ENCODE measurements around the gene ZNF649. TPM values are rescaled to one million over a fixed set of nuclear protein-coding genes. Genes with fewer than 3 reads are reported as not detected.

Gene ZNF649
- total RNA-seq, result 10 to 100 TPM in 1 of 2 donors, 1 to 10 TPM in 1; 8.3 to 11.4 TPM

DNA sequence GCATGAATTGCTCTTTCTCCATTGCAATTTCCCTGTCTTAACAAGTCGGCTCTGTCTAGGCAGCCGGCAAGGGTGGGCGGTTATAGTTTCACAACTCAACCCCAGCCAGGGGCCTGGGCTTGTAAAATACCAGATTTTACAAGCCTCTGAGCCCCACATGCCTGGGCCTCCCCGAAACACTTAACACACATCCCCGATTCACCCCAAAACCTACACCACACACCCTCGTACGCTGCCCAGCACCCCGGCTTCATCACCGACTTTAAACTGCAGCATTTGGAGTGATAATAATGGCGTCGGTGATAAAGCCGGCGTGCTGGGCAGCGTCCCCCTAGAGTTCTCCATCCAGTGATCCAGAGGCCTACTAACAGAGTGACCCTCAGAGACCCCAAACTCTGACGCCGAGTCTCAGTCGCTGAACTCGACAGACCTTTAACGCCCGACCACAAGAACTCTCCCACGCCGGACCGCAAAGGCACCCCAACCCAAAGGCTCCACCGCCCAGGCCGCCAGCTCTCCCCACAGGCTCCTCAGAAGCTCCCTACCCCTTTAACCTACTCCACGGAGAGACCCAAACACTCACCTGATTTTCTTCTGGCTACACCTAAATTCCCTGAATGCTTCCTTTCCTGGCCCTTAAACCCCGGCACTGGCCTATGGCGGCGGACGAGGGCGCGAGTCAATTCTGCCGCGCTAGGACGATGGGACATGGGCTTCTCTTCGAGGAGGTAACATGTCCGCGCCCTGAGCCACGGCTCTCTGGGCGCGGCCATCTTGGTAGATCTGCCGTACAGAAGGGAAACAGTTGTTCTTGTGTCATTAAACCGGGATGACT lies at the start of gene ZNF649:
TSS of gene ZNF649 (minus strand) at position 687 of the 835 bp plus-strand sequence. CDS start 4,910 bp downstream, outside the sequence.

DNA sequence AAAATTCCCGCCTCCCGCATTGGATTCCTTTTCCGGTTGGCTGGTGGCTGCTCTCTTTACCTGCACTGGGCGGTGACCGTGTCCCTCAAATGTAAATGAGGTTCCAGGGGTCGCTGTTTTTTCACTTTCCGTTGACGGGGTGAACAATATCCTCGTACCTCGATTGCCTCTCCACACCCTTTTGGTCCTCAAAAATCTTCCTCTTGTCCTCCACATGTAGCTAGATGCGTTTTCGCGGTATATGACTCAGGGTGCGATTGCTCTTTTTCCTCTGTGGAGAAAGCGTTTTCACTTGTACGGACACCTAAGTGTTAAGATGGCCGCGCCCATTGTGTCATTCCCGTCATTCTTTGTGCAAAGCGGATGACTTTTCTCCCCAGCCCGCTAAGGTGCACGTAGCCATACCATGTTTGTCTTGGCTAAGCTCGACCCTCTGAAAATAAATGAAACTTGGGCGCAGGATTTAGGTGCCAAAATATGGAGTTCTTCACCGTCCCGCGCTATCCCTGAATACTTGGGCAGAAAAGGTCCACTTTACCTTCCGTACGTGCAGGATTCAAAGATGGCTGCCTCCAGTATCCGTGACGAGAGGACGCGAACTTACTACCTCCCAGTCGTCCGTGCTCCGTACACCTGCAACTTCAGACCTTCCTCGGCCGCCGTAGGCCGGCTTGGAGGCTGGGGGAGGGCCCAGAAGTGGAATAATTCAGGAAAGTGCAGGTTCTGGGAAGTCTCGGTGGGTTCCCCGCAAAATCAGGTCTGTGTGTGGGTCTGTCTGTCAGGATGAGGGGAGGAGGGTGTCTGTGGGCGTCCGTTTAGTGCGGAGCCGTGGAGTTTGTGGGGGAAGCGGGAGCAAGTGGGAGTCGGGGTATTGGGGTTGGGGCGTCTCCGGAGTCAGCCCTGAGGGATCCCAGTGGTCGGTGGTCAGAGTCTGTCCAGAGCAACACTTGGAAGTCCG lies 22.2 kb upstream of the ZNF649 start, which contains the start of gene ZNF613:
TSS of gene ZNF613 (plus strand) at position 689 of the 958 bp plus-strand sequence. CDS start 8,749 bp downstream, outside the sequence.

DNA sequence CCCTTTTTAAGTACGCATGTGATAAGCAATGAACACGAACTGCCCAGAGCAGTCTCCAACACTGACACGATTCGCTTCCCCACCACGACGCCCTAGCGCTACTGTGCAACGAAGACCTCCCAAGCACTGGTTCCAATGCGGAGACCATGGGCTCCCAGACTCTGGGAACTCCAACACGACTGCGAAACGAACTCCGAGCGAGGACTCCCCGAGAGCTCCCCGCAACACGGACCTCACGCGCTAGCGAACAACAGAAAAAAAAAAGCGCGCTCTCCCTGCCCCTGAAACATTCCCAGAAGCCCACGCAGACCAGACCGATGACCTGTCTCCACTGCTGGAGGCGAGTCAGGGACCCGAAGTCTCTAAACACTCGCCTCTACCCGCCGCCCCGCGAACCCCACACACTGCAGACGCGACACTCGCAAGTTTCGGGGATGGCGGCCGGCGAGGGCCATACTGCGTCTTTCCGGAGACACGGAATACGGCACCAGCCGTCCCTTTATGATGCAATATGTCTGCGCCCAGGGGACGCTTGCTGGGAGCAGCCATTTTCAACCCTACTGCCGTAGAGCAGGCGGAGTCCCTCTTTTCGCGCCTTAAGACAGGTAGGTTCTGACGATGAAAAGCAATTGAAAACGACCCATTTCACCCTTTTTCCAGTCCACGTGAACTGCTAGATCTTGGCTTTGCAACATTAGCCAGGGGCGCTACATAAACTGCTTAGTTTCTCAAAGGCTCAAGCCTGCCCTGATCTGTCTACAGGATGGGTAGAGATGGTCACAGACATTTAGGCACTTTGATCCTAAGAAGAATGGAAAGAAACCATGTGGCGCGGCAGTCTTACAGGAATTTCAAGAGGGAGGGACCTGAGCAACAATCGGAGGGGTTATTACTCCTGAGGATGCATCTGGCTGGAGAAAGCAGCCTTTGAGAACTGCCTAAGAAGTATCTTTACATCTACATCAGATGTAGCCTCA lies 17.0 kb downstream of the ZNF649 start, which contains the start of gene ZNF577:
TSS of gene ZNF577 (minus strand) at position 430 of the 977 bp plus-strand sequence. CDS start 7,569 bp downstream, outside the sequence.

Other genes starting within 250 kb of the ZNF649 start
- gene SPACA6, start 211.7 kb downstream of the ZNF649 start, total RNA-seq, result 1 to 10 TPM; 3.1 to 4.7 TPM
- gene HAS1, start 181.0 kb downstream of the ZNF649 start, total RNA-seq, result 1 to 10 TPM in 1 of 2 donors, under 1 TPM in 1; under 0.01 to 1.7 TPM
- gene FPR1, start 153.1 kb downstream of the ZNF649 start, total RNA-seq, result under 1 TPM in 1 of 2 donors, not detected in 1; 0.34 TPM
- gene FPR2, start 143.8 kb downstream of the ZNF649 start, total RNA-seq, result not detected
- not detected for gene FPR3, start 109.9 kb downstream of the ZNF649 start, total RNA-seq
- 1 to 10 TPM; 3.0 to 4.1 TPM for gene ZNF577, start 17.1 kb downstream of the ZNF649 start, total RNA-seq
- 1 to 10 TPM; 4.5 to 7.3 TPM for gene ZNF613, start 22.5 kb upstream of the ZNF649 start, total RNA-seq
- gene ZNF350, start 81.8 kb upstream of the ZNF649 start, total RNA-seq, result 1 to 10 TPM; 6.0 to 8.3 TPM
- gene ZNF615, start 103.2 kb upstream of the ZNF649 start, total RNA-seq, result 1 to 10 TPM; 5.2 to 7.3 TPM
- 1 to 10 TPM; 7.2 to 8.7 TPM for gene ZNF614, start 123.4 kb upstream of the ZNF649 start, total RNA-seq
- 1 to 10 TPM; 4.0 to 6.5 TPM for gene ZNF432, start 143.8 kb upstream of the ZNF649 start, total RNA-seq
- 10 to 100 TPM; 12.3 to 12.7 TPM for gene ZNF841, start 190.7 kb upstream of the ZNF649 start, total RNA-seq
- 1 to 10 TPM; 7.9 to 9.0 TPM for gene ZNF616, start 234.9 kb upstream of the ZNF649 start, total RNA-seq

Measured in melanocyte of skin (primary cell).